Measurements from ENCODE around the gene QRICH1.

The QRICH1 gene

DNA sequence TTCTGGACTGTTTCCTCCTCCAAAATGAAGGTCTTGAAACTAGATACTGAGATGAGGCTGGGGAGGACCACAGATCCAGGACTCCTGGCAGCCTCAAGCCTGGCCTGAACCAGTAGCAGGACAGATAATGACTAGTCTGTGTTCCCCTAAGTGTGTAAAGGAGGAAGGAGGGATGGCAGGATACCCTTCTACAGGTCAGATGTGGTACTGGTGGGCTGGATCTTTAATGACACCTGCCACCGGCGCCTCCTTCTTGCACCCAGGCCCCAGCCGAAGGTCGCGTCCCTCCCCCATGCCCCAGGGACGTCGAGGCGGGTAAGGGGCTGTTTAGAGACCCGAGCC, 26.2 kb upstream of the QRICH1 start:
- no peak for DNase-seq (ENCODE audit: extremely low read depth in 1 of 2, low read depth in 1 of 2)

DNA sequence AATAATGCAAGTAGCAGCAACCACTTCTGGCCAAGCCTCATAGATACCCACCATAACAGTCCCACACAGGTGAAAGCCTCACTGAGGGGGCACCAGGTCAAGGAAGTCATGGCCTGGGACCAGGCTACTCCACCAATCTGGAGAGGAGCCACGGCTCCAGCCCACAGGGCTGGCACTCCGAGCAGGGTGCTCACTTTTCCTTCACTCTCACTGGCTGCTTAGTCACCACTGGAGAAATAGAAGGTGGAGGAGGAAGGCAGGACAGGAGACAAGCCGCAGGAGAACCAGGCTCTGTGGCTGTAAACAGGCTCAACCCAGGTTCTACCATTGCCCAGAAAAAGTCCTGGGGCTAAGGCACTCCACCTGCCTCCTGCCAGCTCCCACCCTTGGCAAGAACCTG, 25.6 kb upstream of the QRICH1 start:
- no peak for DNase-seq (ENCODE audit: extremely low read depth in 1 of 2, low read depth in 1 of 2)

DNA sequence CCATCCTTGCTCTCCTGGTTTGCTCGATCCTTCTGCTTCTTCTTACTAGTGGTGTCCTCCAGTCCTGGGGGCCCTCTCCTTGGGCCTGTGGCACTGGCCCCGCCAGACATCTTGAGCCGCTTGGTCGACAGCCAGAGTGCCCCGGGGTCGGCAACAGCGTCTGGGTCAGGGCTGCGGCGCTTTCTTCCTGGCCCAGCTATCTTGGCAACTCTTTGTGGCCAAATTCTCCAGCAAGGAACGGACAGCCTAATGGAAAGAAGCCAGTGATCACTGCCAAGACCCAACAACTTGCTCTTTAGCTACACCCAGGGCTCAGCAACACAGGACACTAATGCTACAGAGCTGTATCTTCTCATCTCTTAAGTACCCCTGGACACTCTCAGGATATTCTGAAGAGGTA, 25.2 kb upstream of the QRICH1 start:
- DNase-seq (ENCODE audit: extremely low read depth in 1 of 2, low read depth in 1 of 2), result no peak

DNA sequence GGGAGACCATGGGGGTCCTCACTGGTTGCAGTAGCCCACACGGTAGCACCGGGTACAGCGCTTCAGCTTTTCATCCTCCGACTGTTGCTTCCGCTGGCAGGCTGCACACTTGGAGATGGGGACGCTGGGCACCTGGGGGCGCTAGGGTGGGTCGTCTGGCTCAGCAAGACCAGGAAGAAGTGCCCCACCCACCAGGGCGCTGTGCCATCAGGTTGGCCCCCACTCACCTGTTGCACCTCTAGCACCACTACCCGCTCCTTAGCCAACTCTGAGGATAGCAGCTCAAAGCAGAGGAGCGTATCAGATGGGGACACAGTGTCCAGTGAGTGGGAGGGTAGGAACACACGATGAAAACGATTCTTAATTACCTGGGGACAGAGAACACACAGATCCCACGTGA, 18.4 kb upstream of the QRICH1 start:
- no peak for DNase-seq (ENCODE audit: extremely low read depth in 1 of 2, low read depth in 1 of 2)

DNA sequence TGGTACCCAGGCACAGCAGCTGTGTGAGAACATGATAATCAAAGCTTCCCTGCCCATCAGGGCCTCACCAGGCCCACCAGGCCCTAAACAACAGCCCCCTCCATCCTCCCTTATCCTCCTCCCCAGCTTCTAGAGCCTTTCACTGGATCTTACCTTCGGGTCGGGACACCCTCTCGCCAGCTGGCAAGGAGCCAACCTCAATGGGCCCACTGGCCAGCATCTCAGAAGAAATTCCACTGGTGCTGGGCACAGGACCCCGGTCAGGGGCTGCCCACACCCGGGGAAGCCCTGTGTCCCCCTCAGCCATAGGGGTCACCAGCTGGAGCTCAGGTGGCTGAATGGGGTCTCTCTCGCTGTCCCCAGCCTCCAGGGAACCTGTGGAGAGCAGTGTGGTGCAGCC, 17.5 kb upstream of the QRICH1 start:
- no peak for DNase-seq (ENCODE audit: extremely low read depth in 1 of 2, low read depth in 1 of 2)

DNA sequence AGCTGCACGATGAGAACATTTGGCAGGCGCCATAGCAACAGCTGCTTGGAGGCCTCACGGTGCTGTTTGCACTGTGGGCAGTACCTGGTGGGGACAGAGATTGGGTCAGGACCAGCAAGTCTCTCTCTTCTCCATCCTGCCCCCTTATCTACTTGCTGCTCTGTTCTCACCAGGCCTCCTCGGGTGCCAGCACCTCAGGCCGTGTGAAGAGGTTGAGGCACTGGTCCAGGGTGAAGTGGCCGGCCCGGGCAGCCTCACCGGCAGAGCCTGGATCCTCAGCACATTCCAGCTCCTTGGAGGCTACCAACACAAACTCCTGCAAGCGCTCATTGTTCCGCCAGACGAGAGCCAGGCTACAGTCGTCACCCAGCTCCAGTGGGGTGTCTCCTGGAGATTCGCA, 16.9 kb upstream of the QRICH1 start:
- no peak for DNase-seq (ENCODE audit: extremely low read depth in 1 of 2, low read depth in 1 of 2)

DNA sequence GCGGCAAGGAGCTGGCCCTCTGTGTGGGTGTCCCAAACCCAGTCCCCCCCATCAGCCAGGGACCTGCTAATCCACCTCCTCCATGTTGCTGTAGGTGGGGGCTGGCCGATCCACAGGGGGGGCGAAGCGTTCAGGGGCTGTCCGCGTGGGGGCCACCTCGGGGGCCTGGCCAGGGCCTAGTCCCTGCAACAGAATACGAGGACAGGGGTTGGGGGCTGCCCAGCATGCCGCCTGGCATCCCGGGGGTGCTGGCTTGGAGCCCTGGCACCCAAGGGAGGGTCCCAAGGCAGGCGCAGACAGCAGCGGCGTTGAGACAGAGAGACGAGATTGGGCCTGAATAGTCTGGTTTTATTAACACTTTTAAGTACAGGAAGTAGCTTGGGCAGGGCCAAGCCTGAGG, 14.5 kb upstream of the QRICH1 start:
- no peak for DNase-seq (ENCODE audit: extremely low read depth in 1 of 2, low read depth in 1 of 2)

DNA sequence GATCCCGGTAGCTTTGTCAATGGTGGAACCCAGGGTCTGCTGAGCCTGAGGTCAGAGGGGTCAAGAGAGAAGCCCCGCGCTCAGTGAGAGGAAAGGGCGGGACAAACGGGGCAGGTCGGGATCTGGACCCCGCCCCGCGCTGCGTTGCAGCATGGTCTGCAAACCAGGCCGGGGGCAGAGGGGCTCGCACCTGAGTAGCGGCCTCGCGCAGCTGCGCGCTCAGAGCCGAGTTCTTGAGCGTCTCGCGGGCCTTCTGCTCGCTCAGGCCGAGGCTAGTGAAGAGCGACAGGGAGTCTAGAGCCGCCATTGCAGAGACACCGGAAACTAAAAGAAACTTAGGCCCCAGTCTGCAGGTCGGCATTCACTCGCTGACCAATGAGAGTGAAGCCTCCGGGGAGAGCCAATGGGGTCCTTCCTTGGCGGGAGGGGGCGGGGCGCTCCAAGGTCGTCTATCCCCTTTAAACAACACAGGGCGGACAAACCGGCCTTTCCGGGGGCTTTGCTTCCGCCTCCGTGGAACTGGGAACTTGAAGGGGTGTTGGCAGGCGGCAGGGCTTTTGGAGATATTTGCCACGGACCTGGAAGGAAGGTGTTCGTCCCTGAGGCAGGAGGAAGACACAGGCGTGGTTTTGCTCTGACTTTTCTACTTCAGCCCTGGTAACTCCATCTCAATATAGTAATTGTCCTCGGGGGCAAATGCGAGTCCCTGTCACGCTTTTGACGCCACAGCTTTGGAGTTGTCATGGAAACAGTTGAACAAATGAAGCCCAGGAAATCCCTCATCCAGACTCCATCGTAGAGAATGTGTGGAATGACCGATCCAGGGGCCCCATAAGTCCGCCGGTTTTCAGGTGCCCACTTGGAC, 10.8 kb upstream of the QRICH1 start, which contains the start of gene QARS1:
Gene QARS1, minus strand, starts transcription at position 331 of the 865 bp plus-strand sequence. Its CDS starts 24 bp downstream, at position 307.
- peak; percentile 68 to 79 for DNase-seq (ENCODE audit: extremely low read depth in 1 of 2, low read depth in 1 of 2)

DNA sequence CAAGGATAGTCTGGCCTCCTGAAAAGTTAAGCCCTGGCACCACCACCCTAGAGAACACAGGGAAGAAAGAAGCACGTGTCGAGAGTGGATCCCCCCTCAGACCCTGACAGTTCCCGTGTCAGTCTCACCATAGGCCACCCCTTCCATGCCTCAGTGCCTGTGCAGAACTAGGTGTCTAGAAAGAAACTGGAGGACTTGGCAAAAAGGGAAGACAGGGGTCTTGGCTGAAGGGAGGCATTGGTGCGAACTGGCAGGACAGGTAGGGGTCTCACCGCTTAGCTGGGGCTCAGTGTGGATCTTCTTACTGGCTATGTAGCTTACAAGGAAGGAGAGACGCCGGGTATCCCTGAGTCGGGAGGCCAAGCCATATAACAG, 10.2 kb upstream of the QRICH1 start:
- DNase-seq (ENCODE audit: extremely low read depth in 1 of 2, low read depth in 1 of 2), result no peak

DNA sequence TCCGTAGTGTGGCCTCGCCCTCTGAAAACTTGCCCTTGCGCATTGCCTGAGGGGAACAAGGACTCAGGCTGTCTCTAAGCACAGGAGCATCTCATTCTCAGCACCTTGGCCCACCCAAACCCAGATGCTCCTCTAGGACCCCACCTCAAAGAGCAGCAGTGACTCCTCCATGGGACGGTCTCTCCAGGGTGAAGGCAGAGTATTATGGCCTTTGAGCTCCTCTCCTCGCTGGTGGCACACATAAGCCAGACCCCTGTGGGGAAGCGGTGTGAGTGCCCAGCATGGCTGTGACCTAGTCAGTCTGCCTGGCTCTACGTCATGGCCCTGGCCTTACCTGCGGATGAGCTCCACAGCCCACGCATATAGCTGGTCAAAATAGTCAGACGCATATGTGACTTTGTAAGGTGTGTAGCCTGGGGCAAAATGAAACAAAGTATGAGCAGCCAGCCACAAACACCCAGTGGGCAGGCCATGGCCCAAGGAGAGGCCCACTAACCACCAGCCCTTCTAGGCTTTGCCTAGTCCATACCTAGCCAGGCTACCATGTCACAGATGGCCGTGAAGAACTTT, 6.3 kb upstream of the QRICH1 start:
- no peak for DNase-seq (ENCODE audit: extremely low read depth in 1 of 2, low read depth in 1 of 2)

DNA sequence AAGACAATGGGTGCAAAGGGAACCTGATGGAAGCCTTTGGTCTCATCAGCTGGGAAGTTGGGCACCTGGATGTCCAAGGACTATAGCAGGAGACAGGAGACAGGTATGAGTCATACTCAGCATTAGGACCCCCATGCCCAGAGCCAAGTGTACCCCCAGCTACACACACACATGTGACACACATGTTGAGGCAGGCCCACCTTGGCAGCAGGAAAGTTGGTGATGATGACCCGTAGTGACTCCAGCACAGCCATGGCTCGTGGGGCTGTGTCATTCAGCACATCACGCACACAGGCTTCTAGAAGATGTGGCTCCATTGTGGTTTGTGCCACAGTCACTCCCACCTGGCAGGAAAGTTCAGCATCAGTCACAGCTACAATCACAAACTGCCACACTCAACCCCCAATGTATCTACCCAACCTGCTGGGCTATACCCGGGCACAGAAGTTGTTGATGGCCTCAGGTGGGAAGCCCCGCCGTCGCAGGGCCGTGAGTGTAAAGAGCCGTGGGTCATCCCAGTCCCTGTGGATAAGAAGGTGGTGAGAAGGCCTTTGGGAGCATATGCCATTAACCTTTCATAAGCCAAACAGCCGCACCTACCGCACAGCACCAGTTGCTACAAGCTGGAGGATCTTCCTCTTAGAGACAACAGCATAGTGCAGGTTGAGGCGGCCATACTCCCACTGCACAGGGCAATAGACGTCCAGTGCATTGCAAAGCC, 5.2 kb upstream of the QRICH1 start:
- DNase-seq (ENCODE audit: extremely low read depth in 1 of 2, low read depth in 1 of 2), result no peak

DNA sequence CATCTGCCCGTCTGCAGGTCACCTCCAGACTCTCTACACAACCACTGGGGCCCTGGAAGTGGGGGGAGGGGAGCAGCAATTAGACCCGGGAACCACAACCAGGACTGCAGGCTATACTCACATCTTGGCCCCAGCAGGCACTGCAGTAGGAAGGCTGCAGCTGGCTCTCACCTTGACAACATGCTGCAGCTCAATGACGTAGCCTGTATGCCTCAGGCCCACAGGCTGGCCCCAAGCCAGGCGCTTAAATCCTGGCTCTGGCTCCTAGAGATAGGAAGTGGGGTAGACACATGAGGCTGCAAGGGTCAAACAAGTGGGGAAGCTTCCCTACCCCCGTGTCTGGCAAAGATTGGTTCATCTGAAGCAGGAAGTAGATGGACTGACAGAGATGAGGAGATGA, 4.6 kb upstream of the QRICH1 start:
- DNase-seq (ENCODE audit: extremely low read depth in 1 of 2, low read depth in 1 of 2), result no peak

DNA sequence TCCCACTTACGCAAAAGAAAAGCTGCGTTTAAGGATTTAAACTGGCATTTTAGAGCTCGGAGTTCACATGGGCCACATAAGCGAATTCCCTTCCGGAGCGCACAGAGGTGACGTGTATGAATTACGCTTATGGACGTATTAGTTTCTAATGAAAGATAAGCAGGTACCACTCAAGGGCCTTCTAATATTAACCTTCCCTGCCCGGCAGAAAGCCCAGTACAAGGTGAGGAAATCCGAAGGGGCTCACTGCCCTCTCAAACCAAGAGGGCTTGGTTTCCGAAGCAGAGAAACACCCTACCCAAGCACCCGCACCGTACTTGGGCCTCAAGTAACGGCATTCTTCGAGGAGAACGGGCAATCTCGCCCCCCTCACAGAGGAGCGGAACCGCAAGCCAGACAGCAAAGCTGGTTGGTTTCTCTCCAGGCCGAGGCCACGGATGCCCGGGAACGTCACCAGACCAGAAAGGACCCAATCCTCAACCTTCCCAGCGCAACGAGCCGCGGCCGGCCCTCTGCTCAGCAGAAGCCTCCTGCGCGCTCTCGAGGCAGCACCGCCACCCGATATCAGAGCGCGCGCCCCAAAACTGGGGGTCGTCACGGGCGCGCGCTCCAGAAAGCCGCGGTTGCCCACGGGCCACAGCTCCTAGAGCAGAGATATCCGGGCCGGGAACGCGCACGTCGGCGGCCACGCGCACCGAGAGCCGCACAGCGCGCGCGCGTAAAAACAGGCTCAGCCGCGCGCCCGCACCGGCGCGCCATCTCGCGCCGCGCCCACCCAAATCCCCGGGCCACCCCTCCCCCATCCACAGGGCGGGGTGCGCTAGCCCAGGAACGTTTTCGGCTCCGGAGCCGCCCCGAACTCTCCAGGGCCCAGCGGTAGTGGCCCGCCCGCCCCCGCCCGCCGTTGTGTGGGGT, 676 bp downstream of the QRICH1 start:
- DNase-seq (ENCODE audit: extremely low read depth in 1 of 2, low read depth in 1 of 2), result peak; percentile 45 to 74

DNA sequence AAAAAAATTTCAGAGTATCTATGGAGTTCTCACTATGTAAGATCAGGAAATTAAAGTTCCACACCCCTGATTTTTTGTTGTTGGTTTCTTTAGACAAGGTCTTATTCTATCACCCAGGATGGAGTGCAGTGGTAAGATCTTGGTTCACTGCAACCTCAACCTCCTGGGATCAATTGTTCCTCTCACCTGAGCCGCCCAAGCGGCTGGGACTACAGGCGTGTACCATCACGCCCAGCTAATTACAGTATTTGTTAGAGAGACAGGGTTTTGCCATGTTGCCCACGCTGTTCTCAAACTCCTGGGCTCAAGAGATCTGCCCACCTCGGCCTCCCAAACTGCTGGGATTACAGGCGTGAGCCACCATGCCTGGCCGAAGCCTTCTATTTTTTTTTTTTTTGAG, 12.4 kb downstream of the QRICH1 start:
- DNase-seq (ENCODE audit: extremely low read depth in 1 of 2, low read depth in 1 of 2), result no peak

DNA sequence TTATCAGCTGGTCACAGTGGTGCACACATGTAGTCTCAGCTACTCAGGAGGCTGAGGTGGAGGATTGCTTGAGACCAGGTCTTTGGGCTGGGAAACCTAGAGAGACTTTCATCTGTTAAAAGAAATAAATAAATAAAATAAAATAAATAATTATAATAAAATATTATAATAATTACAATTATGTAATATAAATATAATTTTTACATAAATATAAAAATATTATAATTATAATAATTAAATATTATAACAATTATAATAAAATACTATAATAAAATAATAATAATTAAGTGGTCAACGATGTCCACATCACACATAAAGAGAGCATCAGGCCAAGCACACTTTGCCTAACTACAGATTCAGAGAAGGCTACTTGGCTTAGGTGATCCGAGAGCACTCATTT, 14.6 kb downstream of the QRICH1 start:
- DNase-seq (ENCODE audit: extremely low read depth in 1 of 2, low read depth in 1 of 2), result no peak

DNA sequence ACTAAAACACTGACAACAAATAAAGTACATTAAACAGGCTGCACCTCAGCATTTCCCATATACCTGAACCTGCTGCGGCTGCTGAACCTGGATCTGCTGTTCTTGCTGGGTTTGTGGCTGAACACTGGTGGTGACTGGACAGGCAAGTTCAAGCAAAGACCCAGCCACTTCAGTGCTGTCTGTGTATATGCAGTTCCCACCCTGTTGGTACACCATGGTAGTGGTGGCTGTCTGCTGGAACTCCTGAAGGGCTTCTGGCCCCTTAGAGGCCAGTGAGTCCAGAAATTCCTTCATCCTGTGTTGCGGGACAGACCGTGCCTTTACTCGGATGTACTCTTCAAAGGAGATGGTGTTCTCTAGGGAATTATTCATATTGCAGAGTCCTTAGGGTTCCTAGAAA, 17.2 kb downstream of the QRICH1 start:
- no peak for DNase-seq (ENCODE audit: extremely low read depth in 1 of 2, low read depth in 1 of 2)

DNA sequence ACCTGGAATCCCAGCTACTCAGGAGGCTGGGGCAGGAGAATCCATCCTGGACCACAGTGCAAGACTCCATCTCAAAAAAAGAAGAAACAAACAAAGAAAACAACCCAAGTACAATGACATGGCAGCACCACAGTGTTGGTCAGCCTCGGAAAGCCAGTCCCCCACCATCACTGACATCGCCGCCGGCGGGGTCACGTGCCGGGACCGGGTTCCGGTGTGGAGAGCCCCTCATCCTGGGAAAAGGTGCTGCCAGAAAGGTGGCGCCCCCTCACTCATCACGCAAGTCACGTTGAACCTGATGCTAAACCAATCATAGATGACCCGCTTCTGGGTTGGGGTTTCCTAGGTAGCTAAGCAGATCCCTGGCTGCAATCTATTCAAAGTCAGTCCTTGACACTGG, 17.8 kb downstream of the QRICH1 start:
- no peak for DNase-seq (ENCODE audit: extremely low read depth in 1 of 2, low read depth in 1 of 2)

DNA sequence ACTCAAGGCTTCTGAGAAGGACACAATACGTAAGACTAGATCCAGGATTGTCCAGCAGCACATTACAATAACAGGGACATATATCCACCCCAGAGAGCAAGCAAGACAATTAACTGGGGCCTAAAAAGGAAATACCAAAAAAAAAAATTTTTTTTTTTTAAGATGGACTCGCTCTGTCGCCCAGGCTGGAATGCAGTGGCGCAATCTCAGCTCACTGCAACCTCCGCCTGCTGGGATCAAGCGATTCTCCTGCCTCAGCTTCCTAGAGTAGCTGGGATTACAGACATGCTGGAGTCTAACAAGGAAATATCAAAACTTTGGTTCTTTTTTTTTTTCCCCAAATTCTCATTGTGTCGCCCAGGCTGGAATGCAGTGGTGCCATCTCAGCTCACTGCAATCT, 35.9 kb downstream of the QRICH1 start:
- DNase-seq (ENCODE audit: extremely low read depth in 1 of 2, low read depth in 1 of 2), result no peak

DNA sequence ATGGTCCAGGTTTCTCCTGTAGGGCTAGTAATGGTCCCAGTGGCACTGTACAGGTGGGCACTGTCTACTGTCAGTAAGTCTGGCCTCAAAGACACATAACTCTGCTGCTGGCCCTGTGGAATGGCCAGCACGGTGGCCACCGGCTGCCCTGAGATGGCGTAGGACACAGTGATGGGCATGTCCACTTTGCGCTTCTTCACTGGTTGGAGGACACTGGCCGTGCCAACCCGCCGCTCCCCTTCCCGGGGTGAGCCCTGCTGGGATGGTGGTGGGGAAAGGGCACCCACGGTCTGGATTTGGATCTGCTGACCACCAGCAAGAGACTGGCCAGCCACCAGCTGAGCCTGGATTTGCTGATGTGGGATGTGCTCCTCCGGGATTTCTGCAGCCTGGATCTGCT, 36.6 kb downstream of the QRICH1 start:
- DNase-seq (ENCODE audit: extremely low read depth in 1 of 2, low read depth in 1 of 2), result no peak

DNA sequence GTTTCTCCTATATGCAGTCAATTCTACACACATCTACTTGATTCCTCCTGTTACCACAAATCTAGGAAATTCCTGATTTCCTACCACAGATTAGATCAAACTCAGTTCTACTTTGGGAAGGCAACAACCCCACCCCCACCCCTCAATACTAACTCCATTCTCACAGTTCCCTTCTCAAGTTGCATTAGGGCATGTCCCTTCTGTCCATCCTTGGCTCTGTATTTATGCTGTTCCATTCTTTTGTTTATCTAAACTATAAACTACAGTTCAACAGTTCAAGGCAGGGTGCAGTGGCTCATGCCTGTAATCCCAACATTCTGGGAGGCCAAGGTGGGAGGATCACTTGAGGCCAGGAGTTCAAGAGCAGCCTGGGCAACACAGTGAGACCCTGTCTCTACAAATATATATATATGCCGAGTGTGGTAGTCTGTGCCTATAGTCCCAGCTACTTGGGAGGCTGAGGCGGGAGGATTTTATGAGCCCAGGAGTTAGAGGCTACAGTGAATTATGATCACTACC, 39.5 kb downstream of the QRICH1 start:
- no peak for DNase-seq (ENCODE audit: extremely low read depth in 1 of 2, low read depth in 1 of 2)

DNA sequence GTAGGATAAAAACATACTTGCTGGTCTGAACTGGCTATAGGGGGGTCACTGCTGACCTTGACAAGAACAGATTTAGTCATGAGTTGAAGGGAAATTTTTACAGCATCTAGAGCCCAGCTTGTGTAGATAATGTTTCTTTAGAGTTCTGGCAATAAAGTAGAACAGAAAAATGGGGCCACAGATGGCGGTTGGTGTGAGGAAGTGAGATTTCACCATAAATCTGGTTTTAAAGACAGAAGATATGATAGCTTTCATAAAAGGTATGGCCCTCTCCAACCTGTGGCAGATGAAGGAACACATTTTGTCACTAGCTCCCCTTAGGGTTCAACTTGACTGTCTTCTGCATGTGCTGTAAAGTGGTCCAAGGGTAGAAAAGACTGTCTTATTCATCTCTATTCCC, 40.3 kb downstream of the QRICH1 start:
- no peak for DNase-seq (ENCODE audit: extremely low read depth in 1 of 2, low read depth in 1 of 2)

Data from activated CD8-positive, alpha-beta memory T cell treated with anti-CD3 and anti-CD28 coated beads for 1 hour (primary cell).